ENCODE data around the gene RPTOR.
"Not testable (repeated sequence)": the region's sequence is repeated elsewhere in the genome, so short reads cannot be mapped to it uniquely, and the experiment has no call there.

RPTOR gene

GRCh38 chr17:80569924-80570323 lies 25.3 kb downstream of the RPTOR start:
- Histone ChIP-seq H3K36me3 (ENCODE audit: control insufficient read depth in 1 of 2, insufficient read depth in 2 of 2, low read length in 2 of 2) (no peaks in the 10 kb centered on the region), H3K27me3 (ENCODE audit: control insufficient read depth in 1 of 2, insufficient read depth in 2 of 2, low read length in 2 of 2) (no peaks in the 10 kb centered on the region), H3K27ac (ENCODE audit: low read depth, low read length) (no peak overlapping the region), H3K9ac (ENCODE audit: low read depth in 1 of 2, low read length in 2 of 2) (no peak overlapping the region), H3K4me3 (ENCODE audit: low read depth in 1 of 2, low read length in 2 of 2) (no peak overlapping the region), H3K9me3 (ENCODE audit: control insufficient read depth in 1 of 2, low read length in 2 of 2) (no peaks in the 10 kb centered on the region), H3K4me1 (ENCODE audit: control insufficient read depth in 1 of 2, insufficient read depth in 2 of 2, low read length in 2 of 2) (no peaks in the 10 kb centered on the region)

- no peaks in the 10 kb centered on the region for H3K9me3 ChIP-seq (ENCODE audit: control insufficient read depth in 1 of 2, low read length in 2 of 2)
- no peak overlapping the region for H3K27ac ChIP-seq (ENCODE audit: low read depth, low read length)
- H3K27me3 ChIP-seq (ENCODE audit: control insufficient read depth in 1 of 2, insufficient read depth in 2 of 2, low read length in 2 of 2) = no peaks in the 10 kb centered on the region
Measured at GRCh38 chr17:80573701-80574100, 29.1 kb downstream of the RPTOR start.

GRCh38 chr17:80574496-80574895 lies 29.9 kb downstream of the RPTOR start:
- Histone ChIP-seq H3K9me3 (ENCODE audit: control insufficient read depth in 1 of 2, low read length in 2 of 2) (no peaks in the 10 kb centered on the region), H3K27ac (ENCODE audit: low read depth, low read length) (no peak overlapping the region), H3K9ac (ENCODE audit: low read depth in 1 of 2, low read length in 2 of 2) (no peak overlapping the region), H3K27me3 (ENCODE audit: control insufficient read depth in 1 of 2, insufficient read depth in 2 of 2, low read length in 2 of 2) (no peaks in the 10 kb centered on the region), H3K4me3 (ENCODE audit: low read depth in 1 of 2, low read length in 2 of 2) (no peak overlapping the region), H3K4me1 (ENCODE audit: control insufficient read depth in 1 of 2, insufficient read depth in 2 of 2, low read length in 2 of 2) (no peaks in the 10 kb centered on the region), H3K36me3 (ENCODE audit: control insufficient read depth in 1 of 2, insufficient read depth in 2 of 2, low read length in 2 of 2) (no peaks in the 10 kb centered on the region)

More at GRCh38 chr17:80573701-80574100, 29.1 kb downstream of the RPTOR start:
- Histone ChIP-seq H3K9ac (ENCODE audit: low read depth in 1 of 2, low read length in 2 of 2) (no peak overlapping the region), H3K4me1 (ENCODE audit: control insufficient read depth in 1 of 2, insufficient read depth in 2 of 2, low read length in 2 of 2) (no peaks in the 10 kb centered on the region), H3K4me3 (ENCODE audit: low read depth in 1 of 2, low read length in 2 of 2) (no peak overlapping the region), H3K36me3 (ENCODE audit: control insufficient read depth in 1 of 2, insufficient read depth in 2 of 2, low read length in 2 of 2) (no peaks in the 10 kb centered on the region)

- Histone ChIP-seq H3K9me3 (ENCODE audit: control insufficient read depth in 1 of 2, low read length in 2 of 2) (no peaks in the 10 kb centered on the region), H3K9ac (ENCODE audit: low read depth in 1 of 2, low read length in 2 of 2) (no peak overlapping the region), H3K4me3 (ENCODE audit: low read depth in 1 of 2, low read length in 2 of 2) (no peak overlapping the region), H3K27ac (ENCODE audit: low read depth, low read length) (no peak overlapping the region), H3K36me3 (ENCODE audit: control insufficient read depth in 1 of 2, insufficient read depth in 2 of 2, low read length in 2 of 2) (no peaks in the 10 kb centered on the region), H3K27me3 (ENCODE audit: control insufficient read depth in 1 of 2, insufficient read depth in 2 of 2, low read length in 2 of 2) (no peaks in the 10 kb centered on the region), H3K4me1 (ENCODE audit: control insufficient read depth in 1 of 2, insufficient read depth in 2 of 2, low read length in 2 of 2) (no peaks in the 10 kb centered on the region)
Measured at GRCh38 chr17:80575057-80575875, 30.6 kb downstream of the RPTOR start.

GRCh38 chr17:80577876-80578570 lies 33.4 kb downstream of the RPTOR start:
- no peaks in the 10 kb centered on the region for H3K9me3 ChIP-seq (ENCODE audit: control insufficient read depth in 1 of 2, low read length in 2 of 2)
- no peaks in the 10 kb centered on the region for H3K4me1 ChIP-seq (ENCODE audit: control insufficient read depth in 1 of 2, insufficient read depth in 2 of 2, low read length in 2 of 2)
- no peak overlapping the region for H3K4me3 ChIP-seq (ENCODE audit: low read depth in 1 of 2, low read length in 2 of 2)
- H3K27me3 ChIP-seq (ENCODE audit: control insufficient read depth in 1 of 2, insufficient read depth in 2 of 2, low read length in 2 of 2) = no peaks in the 10 kb centered on the region
- peaks cover 5 to 6% of the 10 kb centered on the region in 2 donors for H3K36me3 ChIP-seq (ENCODE audit: control insufficient read depth in 1 of 2, insufficient read depth in 2 of 2, low read length in 2 of 2)
- no peak overlapping the region for H3K27ac ChIP-seq (ENCODE audit: low read depth, low read length)
- no peak overlapping the region for H3K9ac ChIP-seq (ENCODE audit: low read depth in 1 of 2, low read length in 2 of 2)

- H3K9me3 ChIP-seq (ENCODE audit: control insufficient read depth in 1 of 2, low read length in 2 of 2) = not testable (repeated sequence)
Measured at GRCh38 chr17:80578668-80579388, 34.2 kb downstream of the RPTOR start.

GRCh38 chr17:80582165-80582564 lies 37.5 kb downstream of the RPTOR start:
- Histone ChIP-seq H3K27ac (ENCODE audit: low read depth, low read length) (no peak overlapping the region), H3K9ac (ENCODE audit: low read depth in 1 of 2, low read length in 2 of 2) (no peak overlapping the region), H3K9me3 (ENCODE audit: control insufficient read depth in 1 of 2, low read length in 2 of 2) (no peaks in the 10 kb centered on the region), H3K27me3 (ENCODE audit: control insufficient read depth in 1 of 2, insufficient read depth in 2 of 2, low read length in 2 of 2) (no peaks in the 10 kb centered on the region), H3K36me3 (ENCODE audit: control insufficient read depth in 1 of 2, insufficient read depth in 2 of 2, low read length in 2 of 2) (peaks cover 5 to 9% of the 10 kb centered on the region in 2 donors), H3K4me1 (ENCODE audit: control insufficient read depth in 1 of 2, insufficient read depth in 2 of 2, low read length in 2 of 2) (no peaks in the 10 kb centered on the region), H3K4me3 (ENCODE audit: low read depth in 1 of 2, low read length in 2 of 2) (no peak overlapping the region)

More at GRCh38 chr17:80578668-80579388, 34.2 kb downstream of the RPTOR start:
- not testable (repeated sequence) for H3K4me1 ChIP-seq (ENCODE audit: control insufficient read depth in 1 of 2, insufficient read depth in 2 of 2, low read length in 2 of 2); H3K36me3 ChIP-seq (ENCODE audit: control insufficient read depth in 1 of 2, insufficient read depth in 2 of 2, low read length in 2 of 2); H3K9ac ChIP-seq (ENCODE audit: low read depth in 1 of 2, low read length in 2 of 2); H3K4me3 ChIP-seq (ENCODE audit: low read depth in 1 of 2, low read length in 2 of 2); H3K27me3 ChIP-seq (ENCODE audit: control insufficient read depth in 1 of 2, insufficient read depth in 2 of 2, low read length in 2 of 2); H3K27ac ChIP-seq (ENCODE audit: low read depth, low read length)

GRCh38 chr17:80584176-80584905 lies 39.7 kb downstream of the RPTOR start:
- H3K27ac ChIP-seq (ENCODE audit: low read depth, low read length) = no peak overlapping the region
- no peak overlapping the region for H3K4me3 ChIP-seq (ENCODE audit: low read depth in 1 of 2, low read length in 2 of 2)
- H3K9me3 ChIP-seq (ENCODE audit: control insufficient read depth in 1 of 2, low read length in 2 of 2) = no peaks in the 10 kb centered on the region
- H3K9ac ChIP-seq (ENCODE audit: low read depth in 1 of 2, low read length in 2 of 2) = no peak overlapping the region
- no peaks in the 10 kb centered on the region for H3K4me1 ChIP-seq (ENCODE audit: control insufficient read depth in 1 of 2, insufficient read depth in 2 of 2, low read length in 2 of 2)
- peaks cover 5 to 9% of the 10 kb centered on the region in 2 donors for H3K36me3 ChIP-seq (ENCODE audit: control insufficient read depth in 1 of 2, insufficient read depth in 2 of 2, low read length in 2 of 2)
- H3K27me3 ChIP-seq (ENCODE audit: control insufficient read depth in 1 of 2, insufficient read depth in 2 of 2, low read length in 2 of 2) = no peaks in the 10 kb centered on the region

GRCh38 chr17:80585890-80586845 lies 41.5 kb downstream of the RPTOR start:
- Histone ChIP-seq H3K36me3 (ENCODE audit: control insufficient read depth in 1 of 2, insufficient read depth in 2 of 2, low read length in 2 of 2) (peaks cover 5 to 9% of the 10 kb centered on the region in 2 donors), H3K4me1 (ENCODE audit: control insufficient read depth in 1 of 2, insufficient read depth in 2 of 2, low read length in 2 of 2) (no peaks in the 10 kb centered on the region), H3K9ac (ENCODE audit: low read depth in 1 of 2, low read length in 2 of 2) (no peak overlapping the region), H3K27me3 (ENCODE audit: control insufficient read depth in 1 of 2, insufficient read depth in 2 of 2, low read length in 2 of 2) (no peaks in the 10 kb centered on the region), H3K27ac (ENCODE audit: low read depth, low read length) (no peak overlapping the region), H3K4me3 (ENCODE audit: low read depth in 1 of 2, low read length in 2 of 2) (no peak overlapping the region), H3K9me3 (ENCODE audit: control insufficient read depth in 1 of 2, low read length in 2 of 2) (no peaks in the 10 kb centered on the region)
